ENCODE results near the gene HIKESHI. TPM values are rescaled to one million over a fixed set of nuclear protein-coding genes. Genes with fewer than 3 reads are reported as not detected.

HIKESHI gene
- total and polyA plus RNA-seq, 2 experiments from 2014 or later = 71.2 to 162 TPM

DNA sequence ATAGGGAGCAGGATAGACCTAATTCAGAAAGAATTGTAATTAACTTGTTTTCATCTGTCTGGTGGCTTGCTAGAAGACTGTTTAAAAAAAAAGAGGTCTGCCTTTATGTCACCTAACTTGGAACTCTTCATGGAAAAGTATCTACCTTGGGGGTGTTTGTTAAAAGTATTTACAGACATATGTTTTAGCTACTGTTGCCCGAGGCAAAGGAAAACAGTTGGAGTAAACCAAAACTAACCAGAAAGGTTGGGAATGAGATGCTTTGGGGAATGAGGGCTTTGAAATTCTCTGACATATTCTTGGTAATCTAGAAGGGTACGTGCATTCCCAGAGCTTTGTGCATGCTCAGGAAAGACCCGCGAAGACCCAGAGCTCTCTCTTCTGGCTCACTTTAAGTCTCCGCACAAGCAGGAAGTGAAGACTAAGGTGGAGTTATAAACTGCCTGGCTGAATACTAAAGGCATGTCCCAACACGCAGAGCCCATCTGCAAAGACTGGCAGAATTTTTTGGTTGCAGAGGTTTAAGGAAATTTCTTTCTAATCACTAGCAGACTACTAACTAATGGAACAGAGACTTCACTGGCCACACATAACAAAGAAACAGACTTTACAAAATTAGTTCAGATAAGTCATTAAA is 33.2 kb downstream of the HIKESHI start (continued):
- TF ChIP-seq ZNF331 (CRISPR knock-in tag; IDR thresholded peaks at IDR 0.05; ENCODE audit: low read depth) (no peak), EZH2 (IDR thresholded peaks at IDR 0.05; ENCODE audit: low read depth, unreplicated experiment) (no peak), NANOG (IDR thresholded peaks at IDR 0.05; ENCODE audit: borderline replicate concordance) (no peak), JUNB (IDR thresholded peaks at IDR 0.05; ENCODE audit: unreplicated experiment) (no peak), ETS1 (IDR thresholded peaks at IDR 0.05) (no peak)

DNA sequence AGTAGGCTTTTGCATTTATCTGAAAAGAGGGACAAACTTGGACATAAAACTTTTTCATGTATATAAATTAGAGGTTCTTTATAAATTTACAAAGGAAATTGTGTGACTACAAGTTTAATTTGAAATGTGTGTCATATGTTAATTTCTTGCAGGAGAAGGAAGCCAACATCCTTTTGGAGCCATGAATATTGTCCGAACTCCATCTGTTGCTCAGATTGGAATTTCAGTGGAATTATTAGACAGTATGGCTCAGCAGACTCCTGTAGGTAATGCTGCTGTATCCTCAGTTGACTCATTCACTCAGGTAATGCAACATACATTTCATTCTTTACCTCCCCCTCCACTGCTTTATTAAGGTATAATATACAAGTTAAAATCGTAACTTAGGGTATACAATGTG is 35.2 kb downstream of the HIKESHI start:
- Mint-ChIP-seq H3K27me3 (ENCODE audit: insufficient read depth, low read depth, poor library complexity) (no peaks in the 10 kb centered on the region), H3K9me3 (peaks cover 6% of the 10 kb centered on the region; the same call in 1 of the 3 replicates)
- no peaks in the 10 kb centered on the region; the same call in 1 of the 2 replicates for H3K36me3 ChIP-seq (ENCODE audit: insufficient read depth)

More for the DNA sequence above, 35.2 kb downstream of the HIKESHI start:
- no peaks in the 10 kb centered on the region for H3K27me3 ChIP-seq (ENCODE audit: insufficient read depth)
- no peak overlapping the region for H3K4me2 ChIP-seq
- H3K27ac ChIP-seq (ENCODE audit: low read depth) = no peak overlapping the region
- no peaks in the 10 kb centered on the region for H3K4me1 ChIP-seq (ENCODE audit: insufficient read depth)
- ATAC-seq (no peak), DNase-seq (ENCODE audit: low spot score) (no peak)
- TF ChIP-seq EZH2phosphoT487 (IDR thresholded peaks at IDR 0.05; ENCODE audit: unreplicated experiment) = no peak
- TF ChIP-seq CREB1 (CRISPR knock-in tag; IDR thresholded peaks at IDR 0.05; ENCODE audit: low read depth) = no peak
- TF ChIP-seq ZNF114 (CRISPR knock-in tag; IDR thresholded peaks at IDR 0.05) = no peak
- TF ChIP-seq POLR2AphosphoS5 (IDR thresholded peaks at IDR 0.05; ENCODE audit: low read depth) = no peak
- TF ChIP-seq EZH2 (IDR thresholded peaks at IDR 0.05; ENCODE audit: low read depth, unreplicated experiment) = no peak
- TF ChIP-seq ZNF331 (CRISPR knock-in tag; IDR thresholded peaks at IDR 0.05; ENCODE audit: low read depth) = no peak
- no peak for TF ChIP-seq REST (IDR thresholded peaks at IDR 0.05; ENCODE audit: unreplicated experiment)
- no peak for TF ChIP-seq ETS1 (IDR thresholded peaks at IDR 0.05)
- no peak for TF ChIP-seq JUNB (IDR thresholded peaks at IDR 0.05; ENCODE audit: unreplicated experiment)
- TF ChIP-seq STAT1 (IDR thresholded peaks at IDR 0.05; ENCODE audit: unreplicated experiment) = no peak
- TF ChIP-seq, protein P1, sequence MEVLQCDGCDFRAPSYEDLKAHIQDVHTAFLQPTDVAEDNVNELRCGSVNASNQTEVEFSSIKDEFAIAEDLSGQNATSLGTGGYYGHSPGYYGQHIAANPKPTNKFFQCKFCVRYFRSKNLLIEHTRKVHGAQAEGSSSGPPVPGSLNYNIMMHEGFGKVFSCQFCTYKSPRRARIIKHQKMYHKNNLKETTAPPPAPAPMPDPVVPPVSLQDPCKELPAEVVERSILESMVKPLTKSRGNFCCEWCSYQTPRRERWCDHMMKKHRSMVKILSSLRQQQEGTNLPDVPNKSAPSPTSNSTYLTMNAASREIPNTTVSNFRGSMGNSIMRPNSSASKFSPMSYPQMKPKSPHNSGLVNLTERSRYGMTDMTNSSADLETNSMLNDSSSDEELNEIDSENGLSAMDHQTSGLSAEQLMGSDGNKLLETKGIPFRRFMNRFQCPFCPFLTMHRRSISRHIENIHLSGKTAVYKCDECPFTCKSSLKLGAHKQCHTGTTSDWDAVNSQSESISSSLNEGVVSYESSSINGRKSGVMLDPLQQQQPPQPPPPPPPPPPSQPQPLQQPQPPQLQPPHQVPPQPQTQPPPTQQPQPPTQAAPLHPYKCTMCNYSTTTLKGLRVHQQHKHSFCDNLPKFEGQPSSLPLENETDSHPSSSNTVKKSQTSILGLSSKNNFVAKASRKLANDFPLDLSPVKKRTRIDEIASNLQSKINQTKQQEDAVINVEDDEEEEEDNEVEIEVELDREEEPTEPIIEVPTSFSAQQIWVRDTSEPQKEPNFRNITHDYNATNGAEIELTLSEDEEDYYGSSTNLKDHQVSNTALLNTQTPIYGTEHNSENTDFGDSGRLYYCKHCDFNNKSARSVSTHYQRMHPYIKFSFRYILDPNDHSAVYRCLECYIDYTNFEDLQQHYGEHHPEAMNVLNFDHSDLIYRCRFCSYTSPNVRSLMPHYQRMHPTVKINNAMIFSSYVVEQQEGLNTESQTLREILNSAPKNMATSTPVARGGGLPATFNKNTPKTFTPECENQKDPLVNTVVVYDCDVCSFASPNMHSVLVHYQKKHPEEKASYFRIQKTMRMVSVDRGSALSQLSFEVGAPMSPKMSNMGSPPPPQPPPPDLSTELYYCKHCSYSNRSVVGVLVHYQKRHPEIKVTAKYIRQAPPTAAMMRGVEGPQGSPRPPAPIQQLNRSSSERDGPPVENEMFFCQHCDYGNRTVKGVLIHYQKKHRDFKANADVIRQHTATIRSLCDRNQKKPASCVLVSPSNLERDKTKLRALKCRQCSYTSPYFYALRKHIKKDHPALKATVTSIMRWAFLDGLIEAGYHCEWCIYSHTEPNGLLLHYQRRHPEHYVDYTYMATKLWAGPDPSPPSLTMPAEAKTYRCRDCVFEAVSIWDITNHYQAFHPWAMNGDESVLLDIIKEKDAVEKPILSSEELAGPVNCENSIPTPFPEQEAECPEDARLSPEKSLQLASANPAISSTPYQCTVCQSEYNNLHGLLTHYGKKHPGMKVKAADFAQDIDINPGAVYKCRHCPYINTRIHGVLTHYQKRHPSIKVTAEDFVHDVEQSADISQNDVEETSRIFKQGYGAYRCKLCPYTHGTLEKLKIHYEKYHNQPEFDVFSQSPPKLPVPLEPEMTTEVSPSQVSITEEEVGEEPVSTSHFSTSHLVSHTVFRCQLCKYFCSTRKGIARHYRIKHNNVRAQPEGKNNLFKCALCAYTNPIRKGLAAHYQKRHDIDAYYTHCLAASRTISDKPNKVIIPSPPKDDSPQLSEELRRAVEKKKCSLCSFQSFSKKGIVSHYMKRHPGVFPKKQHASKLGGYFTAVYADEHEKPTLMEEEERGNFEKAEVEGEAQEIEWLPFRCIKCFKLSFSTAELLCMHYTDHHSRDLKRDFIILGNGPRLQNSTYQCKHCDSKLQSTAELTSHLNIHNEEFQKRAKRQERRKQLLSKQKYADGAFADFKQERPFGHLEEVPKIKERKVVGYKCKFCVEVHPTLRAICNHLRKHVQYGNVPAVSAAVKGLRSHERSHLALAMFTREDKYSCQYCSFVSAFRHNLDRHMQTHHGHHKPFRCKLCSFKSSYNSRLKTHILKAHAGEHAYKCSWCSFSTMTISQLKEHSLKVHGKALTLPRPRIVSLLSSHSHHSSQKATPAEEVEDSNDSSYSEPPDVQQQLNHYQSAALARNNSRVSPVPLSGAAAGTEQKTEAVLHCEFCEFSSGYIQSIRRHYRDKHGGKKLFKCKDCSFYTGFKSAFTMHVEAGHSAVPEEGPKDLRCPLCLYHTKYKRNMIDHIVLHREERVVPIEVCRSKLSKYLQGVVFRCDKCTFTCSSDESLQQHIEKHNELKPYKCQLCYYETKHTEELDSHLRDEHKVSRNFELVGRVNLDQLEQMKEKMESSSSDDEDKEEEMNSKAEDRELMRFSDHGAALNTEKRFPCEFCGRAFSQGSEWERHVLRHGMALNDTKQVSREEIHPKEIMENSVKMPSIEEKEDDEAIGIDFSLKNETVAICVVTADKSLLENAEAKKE (CRISPR knock-in tag; IDR thresholded peaks at IDR 0.05) = no peak
- no peak for TF ChIP-seq NANOG (IDR thresholded peaks at IDR 0.05; ENCODE audit: borderline replicate concordance)
- Mint-ChIP-seq H3K36me3 (ENCODE audit: low read depth) (peaks cover 72% of the 10 kb centered on the region), H3K27ac (no peak overlapping the region), H3K4me3 (no peak overlapping the region), H3K4me1 (no peaks in the 10 kb centered on the region)
- H3K79me2 ChIP-seq (replicated peaks; ENCODE audit: insufficient read depth) = peaks cover 29% of the 10 kb centered on the region
- H3F3A ChIP-seq (replicated peaks; ENCODE audit: low read depth) = no peaks in the 10 kb centered on the region
- H2AFZ ChIP-seq = no peak overlapping the region
- no peak overlapping the region for H3K4me3 ChIP-seq
- H4K20me1 ChIP-seq (replicated peaks; ENCODE audit: insufficient read depth) = no peaks in the 10 kb centered on the region; the same call in none of the 2 replicates
- H3K9me2 ChIP-seq (ENCODE audit: insufficient read depth) = no peaks in the 10 kb centered on the region
